SW 1271 (cell line): ENCODE data around the gene ICAM5.

Source experiments
- DNase-seq, 2 experiments: peaks; one replicate each; lab custom pipeline; 2025; lab: John Stamatoyannopoulos, UW

The ICAM5 gene

GRCh38 chr19:10344780-10345179 is 55.0 kb downstream of the ICAM5 start:
- DNase-seq = no peak
